GM19468 (cell line): ENCODE data around the gene TVP23B.
A peak's percentile ranks its signal among the peaks of the same experiment; 100 is the strongest.
"Not testable (repeated sequence)": the region's sequence is repeated elsewhere in the genome, so short reads cannot be mapped to it uniquely, and the experiment has no call there.

Source experiments
- ATAC-seq: cut with Tn5 transposase; IDR thresholded peaks from one replicate; pipeline ENCODE4 v1.9.1; 2021; ENCODE audit warnings: mild to moderate bottlenecking, moderate library complexity, moderate number of reproducible peaks; ENCODE audit not compliant: unreplicated experiment; ENCODE audit errors: extremely low read depth

Gene TVP23B

DNA sequence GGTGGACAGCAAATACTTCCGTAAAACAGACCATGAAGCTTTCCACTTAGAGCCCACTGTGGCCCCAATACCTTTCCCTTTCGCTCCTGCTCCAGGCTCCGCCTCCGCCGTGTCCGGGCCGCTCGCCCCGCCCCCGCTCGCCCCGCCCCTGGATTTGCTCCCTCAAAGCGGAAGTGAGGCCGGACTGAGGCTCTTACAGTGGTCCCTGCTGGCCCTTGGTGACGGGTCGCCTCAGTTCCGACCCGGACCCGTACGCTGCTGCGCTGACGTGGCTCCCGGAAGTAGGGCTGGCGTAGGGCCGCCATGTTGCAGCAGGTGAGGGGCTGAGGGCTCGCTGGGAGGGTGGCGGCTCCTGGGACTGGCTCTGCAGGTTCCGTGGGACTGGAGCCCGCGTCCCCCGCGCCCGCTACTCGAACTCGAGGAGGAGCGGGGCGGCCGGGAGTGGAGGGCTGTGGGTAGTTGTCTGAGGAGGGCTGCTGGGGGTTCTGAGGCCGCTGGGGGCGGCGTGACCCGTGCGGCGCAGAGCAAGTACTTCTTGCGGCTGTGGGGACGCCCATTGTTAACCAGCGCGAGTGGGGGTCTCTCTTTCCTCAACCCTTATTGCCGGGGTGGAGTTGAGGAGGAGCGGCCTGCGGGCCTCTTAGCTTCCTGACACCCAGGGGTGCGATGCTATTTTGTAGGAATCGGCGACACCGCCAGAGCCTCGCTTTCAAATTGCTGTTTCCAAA is at the start of gene TVP23B:
TVP23B (plus strand) TSS at position 193 of the 728 bp plus-strand sequence; CDS start at position 304, 111 bp downstream.
- peak; percentile 94 for ATAC-seq

DNA sequence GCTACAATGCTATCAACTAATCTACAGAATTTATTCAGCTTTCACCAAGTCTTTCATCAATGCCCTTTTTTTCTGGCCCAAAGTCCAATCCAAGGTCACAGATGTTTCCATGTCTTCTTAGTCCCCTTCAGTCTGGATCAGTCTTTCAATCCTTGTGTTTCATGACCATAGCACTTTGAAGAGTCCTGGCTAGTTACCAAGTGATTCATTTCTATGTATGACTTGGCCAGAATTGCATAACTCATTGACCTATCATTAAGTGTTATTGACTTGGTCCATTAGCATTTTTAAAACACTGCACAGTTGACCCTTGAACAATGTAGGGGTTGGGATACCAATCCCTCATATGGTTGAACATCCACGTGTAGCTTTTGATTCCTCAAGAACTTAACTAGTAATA is 48.5 kb upstream of the TVP23B start:
- ATAC-seq, result not testable (repeated sequence)

DNA sequence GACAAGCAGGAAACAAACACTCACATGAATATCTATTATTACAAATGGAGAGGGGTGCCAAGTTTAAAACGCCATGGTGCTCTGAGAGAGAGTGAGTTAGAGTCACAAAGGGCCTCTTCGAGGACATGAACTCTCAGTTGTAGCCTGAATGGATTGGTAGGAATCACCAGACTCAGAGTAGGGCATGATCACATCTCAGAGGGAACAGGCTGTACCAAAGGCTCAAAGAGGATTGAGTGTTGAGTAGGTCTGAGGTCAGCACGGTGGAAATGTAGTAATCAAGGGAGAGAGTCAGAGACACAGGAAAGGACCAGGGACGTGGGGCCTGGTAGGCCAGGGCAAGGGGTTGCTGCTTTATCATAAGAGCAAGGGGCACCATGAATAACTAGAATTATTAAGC is 47.6 kb upstream of the TVP23B start:
- not testable (repeated sequence) for ATAC-seq

DNA sequence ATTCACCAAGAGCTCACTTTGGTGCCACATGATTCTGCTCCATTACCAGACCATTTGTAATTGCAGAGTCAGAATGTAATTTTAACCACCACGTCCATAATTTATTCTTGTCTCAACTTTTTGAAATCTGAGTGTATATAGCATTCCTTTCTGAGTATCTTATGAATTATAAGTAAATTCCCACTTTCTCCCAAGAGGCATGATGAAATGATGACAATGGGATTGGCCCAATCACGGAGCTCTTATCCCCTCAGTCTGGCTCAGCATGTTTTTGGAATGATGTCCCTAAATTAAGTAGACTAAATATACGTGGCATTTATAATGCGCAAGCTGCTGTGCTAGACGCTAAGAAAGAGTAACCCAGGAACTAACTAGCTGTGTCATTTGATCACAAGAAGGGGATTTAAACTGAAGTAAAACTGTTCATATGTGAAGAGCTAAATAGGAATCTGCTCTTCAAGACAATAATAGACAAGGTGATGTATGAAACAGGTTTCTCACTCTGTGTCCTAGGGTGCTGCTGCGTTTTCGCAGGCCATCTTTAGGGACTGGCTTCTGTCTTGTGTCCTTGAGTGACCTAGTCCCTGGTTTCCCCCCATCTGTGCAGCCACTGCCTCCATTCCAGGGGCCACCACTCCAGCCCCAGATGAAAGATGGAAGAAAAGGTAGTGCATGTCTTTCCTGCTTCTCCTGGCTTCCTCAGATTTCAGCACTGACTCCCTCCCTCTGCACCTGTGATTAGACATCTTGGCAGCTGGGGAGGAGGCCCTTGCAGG is 41.2 kb upstream of the TVP23B start:
- not testable (repeated sequence) for ATAC-seq

DNA sequence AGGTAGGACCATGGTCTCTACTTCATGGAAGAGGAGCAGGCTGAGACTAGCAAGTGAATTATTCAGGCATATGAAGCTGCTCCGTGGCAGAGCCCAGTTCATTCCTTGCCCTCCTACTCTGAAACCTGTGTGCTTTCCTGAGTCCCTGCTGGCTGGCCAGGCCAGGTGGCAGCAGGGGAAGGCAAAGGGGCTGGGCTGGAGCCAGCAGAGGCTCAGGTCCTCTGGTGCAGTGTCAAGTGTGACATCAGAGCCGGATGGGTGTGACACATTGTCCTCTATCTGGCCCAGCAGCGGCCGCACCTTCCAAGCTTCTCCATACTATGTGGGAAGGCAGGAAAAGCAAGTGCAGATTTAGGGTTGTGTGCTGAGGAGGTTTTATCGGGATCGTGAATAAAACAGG is 39.8 kb upstream of the TVP23B start:
- not testable (repeated sequence) for ATAC-seq

DNA sequence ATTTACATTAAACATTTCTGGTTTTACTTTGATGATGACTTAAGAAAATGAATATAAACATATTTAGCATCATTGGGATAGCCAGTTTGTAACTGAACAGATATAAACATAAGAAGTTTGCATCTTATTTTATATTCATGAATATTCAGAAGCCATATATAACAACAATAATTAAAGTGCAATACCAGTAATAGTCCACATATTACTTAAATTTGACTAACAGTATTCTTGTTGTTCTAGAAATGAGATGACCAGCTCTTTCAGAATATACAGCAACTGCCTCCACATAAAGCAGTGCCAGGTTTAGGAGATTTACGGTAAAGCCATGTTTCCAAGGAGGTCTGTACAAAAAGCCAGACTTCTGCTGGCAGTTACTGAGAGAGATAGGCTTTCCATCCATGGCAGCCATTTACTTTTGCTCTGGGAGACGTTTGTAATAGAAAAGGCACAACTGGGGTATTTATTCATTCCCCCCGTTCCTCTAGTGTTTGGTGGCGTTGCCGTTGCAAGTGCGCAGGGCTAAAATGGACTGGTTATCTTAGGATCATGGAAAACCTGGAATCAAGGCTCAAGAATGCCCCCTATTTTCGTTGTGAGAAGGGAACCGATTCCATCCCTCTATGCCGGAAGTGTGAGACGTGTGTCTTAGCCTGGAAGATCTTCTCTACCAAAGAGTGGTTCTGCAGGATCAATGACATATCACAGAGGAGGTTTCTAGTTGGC is 37.1 kb upstream of the TVP23B start, which contains the start of gene FBXW10:
FBXW10 (plus strand) TSS at position 356 of the 723 bp plus-strand sequence; CDS start at position 547, 191 bp downstream.
- ATAC-seq, result not testable (repeated sequence)

DNA sequence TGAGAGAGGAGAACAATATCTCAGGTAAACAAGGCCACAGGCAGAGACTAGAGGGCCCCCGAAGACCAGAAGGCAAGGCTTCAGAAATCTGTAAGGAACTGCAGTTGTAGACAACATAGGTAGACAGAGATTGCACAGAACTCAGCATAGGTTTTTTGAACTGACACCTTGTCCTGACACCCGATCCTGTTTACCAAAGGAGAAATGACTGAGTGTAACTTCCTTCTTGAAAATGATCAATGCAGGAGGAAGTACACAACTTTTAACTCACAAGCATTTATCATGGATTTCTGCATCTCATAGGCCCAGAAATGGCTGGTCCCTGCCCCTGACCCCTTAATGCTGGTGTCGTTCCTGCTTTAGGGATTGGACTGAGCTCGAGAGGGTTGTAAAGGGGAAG is 36.3 kb upstream of the TVP23B start:
- ATAC-seq, result not testable (repeated sequence)

DNA sequence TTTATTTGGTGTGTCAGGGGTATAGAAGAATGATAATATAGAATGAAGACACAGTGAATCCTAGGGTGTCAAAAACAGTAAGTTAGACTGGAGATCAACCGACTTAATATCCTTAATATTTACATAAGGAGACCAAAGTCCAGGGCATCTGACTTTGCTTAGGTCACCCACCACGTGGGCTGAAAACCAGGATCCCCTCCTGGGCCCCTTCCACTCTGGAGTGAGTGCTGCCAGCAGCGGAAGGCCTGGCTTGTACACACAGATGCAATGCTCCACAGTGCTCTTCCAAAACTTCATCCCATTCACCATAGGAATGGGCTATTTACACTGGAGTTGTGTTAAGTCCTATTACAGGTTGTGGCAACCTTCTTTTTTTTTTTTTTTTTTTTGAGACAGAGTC is 34.4 kb upstream of the TVP23B start:
- not testable (repeated sequence) for ATAC-seq

DNA sequence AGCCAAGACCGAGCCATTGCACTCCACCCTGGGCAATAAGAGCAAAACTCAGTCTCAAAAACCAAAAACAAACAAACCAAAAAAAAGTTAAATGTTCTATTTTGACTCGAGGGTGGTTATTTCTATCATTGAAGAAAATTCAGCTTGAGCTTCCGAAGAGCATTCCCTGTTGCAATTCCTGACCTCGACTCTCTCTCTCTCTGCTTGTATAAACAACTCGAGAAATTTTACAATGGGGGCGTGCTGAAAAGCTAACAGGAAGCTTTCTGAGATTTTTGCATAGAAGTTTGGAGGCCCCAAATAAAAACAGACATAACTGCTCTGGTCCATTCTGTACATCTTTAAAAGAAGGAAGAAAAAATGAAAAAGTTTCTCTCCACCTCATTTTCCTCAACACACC is 33.5 kb upstream of the TVP23B start:
- ATAC-seq, result not testable (repeated sequence)

DNA sequence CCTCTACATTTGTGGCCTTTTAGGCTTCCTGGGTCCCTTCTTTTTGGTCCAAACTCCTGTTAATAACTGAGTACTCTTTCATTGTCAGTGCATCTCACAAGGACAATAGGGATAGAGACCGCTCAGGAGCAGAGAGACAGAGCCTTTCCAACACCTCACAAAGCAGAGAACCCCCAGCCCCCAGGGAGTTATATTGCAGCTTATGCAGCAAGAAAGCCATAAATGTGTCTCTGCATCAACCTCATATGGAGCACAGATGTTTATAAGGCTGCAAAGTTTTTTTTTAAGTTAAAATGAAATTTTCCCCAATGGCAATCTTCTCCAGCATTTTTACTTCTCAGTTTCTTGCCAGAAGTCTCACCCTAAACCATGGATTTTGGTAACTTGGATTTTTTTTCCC is 30.7 kb upstream of the TVP23B start:
- not testable (repeated sequence) for ATAC-seq

DNA sequence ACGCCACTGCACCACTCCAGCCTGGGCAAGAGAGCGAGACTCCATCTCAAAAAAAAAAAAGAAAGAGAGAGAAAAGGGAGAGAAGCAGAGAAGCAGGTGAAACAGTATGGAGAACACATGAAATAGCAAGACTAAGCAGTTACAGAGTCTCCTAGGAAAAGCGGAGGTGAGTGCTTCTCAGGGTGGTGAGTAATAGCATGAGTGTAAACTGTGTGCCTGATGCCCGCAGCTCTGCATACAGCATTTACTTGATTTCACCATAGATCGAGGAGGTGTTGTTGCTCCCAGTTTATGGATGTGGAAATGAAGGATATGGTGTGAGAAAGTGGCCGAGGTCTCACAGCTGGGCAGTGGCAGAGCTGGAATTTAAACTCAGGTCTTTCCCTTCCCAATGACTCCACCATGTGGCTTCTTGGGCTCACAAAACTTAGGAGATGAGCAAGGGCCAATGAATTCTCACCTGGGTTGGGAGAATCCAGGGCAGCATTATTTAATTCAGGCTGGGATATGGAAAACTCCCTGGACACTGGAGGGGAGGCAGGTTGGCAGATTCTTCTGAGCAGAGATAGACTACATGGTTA is 27.1 kb upstream of the TVP23B start:
- not testable (repeated sequence) for ATAC-seq

DNA sequence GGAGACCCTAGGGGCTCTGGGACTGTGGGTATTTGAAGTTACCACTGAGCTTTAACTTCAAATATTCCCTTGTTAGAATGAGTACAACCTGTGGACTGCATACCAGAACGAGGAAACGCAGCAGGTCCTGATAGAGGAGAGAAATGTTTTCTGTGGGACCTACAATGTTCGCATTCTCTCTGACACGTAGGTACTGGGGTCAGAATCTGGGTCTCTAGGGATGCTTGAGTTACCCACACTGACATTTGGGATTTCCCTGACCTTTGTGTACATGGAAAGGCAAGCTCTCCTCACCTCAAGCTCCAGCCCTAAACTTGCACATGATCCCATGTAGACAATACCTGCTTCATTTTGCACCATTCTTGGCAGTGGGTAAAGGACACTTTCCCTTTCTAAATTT is 25.0 kb upstream of the TVP23B start:
- not testable (repeated sequence) for ATAC-seq

DNA sequence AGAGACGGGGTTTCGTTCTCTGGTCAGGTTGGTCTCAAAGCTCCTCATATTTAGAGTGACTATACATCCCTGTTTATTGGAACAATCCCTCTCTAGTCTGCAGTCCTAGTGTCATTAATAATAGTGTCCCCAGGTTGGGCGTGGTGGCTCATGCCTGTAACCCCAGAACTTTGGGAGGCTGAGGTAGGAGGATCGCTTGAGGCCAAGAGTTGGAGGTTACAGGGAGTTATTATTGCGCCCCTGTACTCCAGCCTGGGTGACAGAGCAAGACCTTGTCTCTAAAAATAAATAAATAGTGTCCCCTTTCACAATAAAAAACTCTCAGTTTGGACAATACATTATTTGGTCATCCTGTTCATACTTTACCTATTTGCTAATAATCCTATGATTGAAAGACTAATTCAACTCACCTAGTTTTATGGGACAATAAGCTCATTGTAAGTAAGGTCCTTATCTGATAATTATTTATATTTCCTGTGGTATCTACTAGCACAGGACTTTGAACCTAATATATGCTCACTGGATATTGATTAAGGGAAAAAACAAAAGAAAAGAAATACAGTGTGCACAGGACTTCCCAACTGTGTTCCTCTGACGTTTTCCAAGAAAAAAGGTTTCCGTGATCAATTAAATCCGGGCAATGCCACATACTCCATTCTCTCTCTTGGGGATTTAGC is 23.5 kb upstream of the TVP23B start:
- ATAC-seq, result not testable (repeated sequence)

DNA sequence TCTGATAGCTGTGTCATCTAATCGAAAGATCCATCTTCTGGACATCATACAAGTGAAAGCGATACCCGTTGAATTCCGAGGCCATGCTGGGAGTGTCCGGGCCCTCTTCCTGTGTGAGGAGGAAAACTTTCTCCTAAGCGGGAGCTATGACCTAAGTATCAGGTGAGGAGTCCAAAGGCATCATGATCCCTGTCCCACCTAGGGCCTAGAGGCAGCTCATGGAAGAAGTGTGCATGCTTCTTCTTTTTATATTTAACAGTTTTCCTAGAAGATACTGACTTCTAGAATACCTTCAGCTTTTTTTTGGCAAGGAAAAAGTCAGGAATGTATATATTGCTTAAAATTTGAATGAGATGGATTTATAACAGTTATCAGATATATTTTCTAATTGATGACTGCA is 22.6 kb upstream of the TVP23B start:
- not testable (repeated sequence) for ATAC-seq

DNA sequence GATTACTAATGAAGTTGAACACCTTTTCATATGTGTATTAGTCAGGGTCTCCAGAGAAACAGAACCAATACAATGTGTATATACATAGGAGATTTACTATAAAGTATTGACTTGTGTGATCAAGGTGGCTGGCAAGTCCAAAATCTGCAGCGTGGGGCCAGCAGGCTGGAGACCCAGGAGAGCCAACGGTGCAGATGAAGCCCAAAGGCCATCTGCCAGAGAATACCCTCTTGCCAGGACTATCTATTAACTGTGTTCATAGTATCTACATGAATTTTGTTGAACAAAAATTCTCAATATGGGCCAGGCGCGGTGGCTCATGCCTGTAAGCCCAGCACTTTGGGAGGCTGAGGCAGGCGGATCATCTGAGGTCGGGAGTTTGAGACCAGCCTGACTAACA is 20.8 kb upstream of the TVP23B start:
- not testable (repeated sequence) for ATAC-seq

DNA sequence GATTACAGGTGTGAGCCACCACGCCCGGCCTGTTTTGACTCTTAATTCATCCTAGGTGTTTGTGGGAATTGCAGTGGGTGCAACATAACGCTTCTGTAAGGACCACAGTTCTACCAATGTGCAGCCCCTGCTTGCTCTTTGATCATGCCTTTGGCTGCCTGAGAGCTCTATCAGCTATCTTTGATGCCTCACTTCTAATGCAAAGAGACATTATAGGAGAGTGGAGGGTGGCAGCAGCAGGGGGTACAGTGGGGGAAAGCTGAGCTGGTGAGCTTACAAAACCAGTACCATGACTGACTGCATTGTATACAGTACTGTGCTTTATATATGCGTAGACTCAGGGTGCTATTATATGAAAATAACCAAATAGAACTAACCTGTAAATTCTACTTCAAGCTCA is 10.4 kb upstream of the TVP23B start:
- ATAC-seq, result not testable (repeated sequence)

DNA sequence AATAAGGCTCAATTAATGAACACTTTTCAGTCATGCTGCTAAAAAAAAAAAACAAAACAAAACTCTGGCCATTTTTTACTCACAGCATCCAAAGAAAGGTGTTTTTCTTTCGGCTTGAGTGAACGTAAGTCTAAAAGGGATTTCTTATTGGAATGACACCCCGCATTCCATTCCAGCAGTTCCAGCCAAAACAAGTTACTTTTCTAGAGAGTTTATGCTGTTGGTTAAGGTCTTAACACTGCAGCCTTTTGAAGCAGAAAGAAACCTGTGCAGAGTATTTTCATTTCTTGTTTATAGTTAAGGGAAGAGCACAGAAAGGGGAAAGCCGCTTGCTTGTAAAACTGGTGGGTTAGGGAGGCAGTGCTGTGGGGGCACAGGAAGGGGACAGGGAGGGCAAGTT is 9.9 kb upstream of the TVP23B start:
- ATAC-seq, result not testable (repeated sequence)

DNA sequence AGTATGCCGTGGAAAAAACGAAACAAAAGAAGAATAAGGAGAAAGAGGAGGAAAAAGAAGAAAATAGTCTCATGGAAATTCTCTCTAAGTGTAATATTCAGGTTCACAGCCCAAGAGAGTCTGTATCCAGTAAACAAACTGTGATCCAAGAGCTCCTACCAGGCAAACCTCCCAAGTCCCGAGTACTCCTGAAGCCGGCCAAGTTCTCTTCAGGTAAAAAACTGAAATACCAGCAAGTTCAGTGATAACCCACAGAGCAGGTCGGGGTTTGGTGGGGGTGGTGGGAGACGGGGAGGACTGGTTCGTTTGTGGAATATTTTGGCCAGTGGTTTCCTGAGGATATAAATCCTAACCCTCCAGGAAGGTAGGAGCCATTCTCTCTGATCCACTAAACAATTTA is 8.5 kb upstream of the TVP23B start:
- no peak for ATAC-seq

DNA sequence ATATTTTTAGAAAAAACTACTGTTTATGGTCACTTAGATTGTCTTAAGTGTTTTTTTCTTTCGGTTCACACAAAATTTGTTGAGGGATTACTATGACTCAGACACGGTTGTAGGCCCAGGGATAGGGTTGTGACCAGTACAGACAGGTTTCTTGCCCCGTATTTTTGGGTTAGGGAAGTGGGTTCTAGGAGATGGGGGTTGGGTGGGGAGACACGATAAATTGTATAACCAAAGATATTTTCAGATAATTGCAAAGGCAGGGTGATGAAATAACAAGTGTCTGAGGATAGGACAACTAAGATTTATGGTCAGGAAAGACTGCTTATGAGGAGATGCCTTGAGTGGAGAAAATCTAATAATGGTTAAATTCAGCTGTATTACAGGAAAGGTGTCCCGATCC is 822 bp downstream of the TVP23B start:
- not testable (repeated sequence) for ATAC-seq

DNA sequence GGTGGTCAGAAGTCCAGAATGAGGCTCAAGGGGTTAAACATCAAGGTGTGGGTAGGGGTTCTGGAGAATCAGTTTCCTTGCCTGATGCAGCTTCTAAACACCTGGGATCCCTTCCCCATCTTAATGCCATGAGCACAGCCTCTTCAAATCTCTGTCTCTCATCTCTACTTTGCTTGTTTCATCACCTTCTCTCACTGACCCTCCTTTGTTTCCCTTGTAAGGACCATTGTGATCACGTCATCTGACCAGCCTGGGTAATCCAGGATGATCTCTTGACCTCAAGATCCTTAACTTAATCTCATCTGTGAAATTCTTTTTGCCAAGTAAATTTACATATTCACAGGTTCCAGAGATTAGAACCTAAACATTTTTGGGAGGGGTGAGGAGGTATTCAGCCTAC is 5.0 kb downstream of the TVP23B start:
- not testable (repeated sequence) for ATAC-seq
